HG02798 (cell line): Measurements from ENCODE around the gene TAS2R30.
"Not testable (repeated sequence)": the region's sequence is repeated elsewhere in the genome, so short reads cannot be mapped to it uniquely, and the experiment has no call there.

Experiments
- ATAC-seq: cut with Tn5 transposase; IDR thresholded peaks from one replicate; pipeline ENCODE4 v1.9.1; 2021; ENCODE audit warnings: mild to moderate bottlenecking; ENCODE audit not compliant: unreplicated experiment, poor library complexity

The TAS2R30 gene

GRCh38 chr12:11130999-11131398 lies 3.4 kb downstream of the TAS2R30 start:
- no peak for ATAC-seq

GRCh38 chr12:11130382-11130781 lies 4.1 kb downstream of the TAS2R30 start:
- ATAC-seq: no peak

GRCh38 chr12:11114130-11114529 lies 20.3 kb downstream of the TAS2R30 start:
- not testable (repeated sequence) for ATAC-seq

DNA sequence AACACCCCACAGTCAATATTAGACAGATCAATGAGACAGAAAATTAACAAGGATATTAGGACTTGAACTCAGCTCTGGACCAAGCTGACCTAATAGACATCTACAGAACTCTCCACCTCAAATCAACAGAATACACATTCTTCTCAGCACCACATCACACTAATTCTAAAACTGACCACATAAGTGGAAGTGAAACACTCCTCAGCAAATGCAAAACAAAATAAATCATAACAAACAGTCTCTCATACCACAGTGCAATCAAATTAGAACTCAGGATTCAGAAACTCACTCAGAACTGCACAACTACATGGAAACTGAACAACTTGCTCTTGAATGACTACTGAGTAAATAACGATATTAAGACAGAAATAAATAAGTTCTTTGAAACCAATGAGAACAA lies 23.2 kb downstream of the TAS2R30 start:
- ATAC-seq: not testable (repeated sequence)

GRCh38 chr12:11108862-11109261 lies 25.6 kb downstream of the TAS2R30 start:
- ATAC-seq: no peak

- no peak for ATAC-seq
Measured at GRCh38 chr12:11107719-11108118, 26.7 kb downstream of the TAS2R30 start.

GRCh38 chr12:11106288-11106687 lies 28.2 kb downstream of the TAS2R30 start:
- no peak for ATAC-seq

DNA sequence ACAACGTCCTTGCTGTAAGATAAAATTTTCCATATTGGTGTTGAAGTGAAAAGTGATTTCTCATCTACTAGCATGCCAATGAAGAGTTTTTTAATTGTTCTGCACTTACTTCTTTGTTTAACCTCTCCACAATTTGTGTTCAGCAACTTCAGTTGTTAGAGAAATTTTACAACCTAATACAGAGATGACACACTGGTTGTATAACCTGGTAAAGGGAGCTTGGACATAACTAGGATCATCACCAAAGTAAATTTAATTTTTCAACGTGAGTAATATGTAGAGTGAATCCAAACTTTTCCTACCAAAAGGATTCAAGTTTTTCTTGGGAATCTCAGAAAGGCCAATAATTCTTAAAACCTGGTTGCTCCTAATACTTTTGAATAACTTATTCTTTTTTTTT lies 28.9 kb downstream of the TAS2R30 start:
- ATAC-seq: no peak

DNA sequence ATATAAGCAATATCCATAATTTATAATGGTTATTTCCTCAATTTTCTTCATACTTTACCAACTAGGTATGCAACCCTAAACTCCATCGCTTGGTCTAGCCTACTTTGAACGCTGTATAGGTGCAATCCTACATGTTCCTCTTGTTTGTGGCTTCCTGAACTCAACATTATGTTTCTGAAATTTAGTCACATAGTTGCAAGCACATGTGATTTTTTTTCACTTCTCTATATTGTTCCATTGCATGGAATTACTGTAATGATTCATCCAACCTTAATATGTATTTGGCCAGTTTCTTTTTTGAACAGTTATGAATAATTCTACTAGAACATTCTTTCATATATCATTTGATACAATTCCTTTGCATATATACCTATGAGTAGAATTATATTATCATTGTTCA lies 39.5 kb downstream of the TAS2R30 start:
- not testable (repeated sequence) for ATAC-seq

- no peak for ATAC-seq
Measured at GRCh38 chr12:11092128-11092527, 42.3 kb downstream of the TAS2R30 start, which contains the start of gene TAS2R43. Gene TAS2R43, minus strand, starts transcription at chr12:11092313. Its CDS starts 84 bp downstream, at chr12:11092229.

GRCh38 chr12:11089246-11089645 lies 45.2 kb downstream of the TAS2R30 start:
- no peak for ATAC-seq

GRCh38 chr12:11085419-11085818 lies 49.0 kb downstream of the TAS2R30 start:
- ATAC-seq: no peak
